ENCODE results near the gene DNAL4. TPM values are rescaled to one million over a fixed set of nuclear protein-coding genes. Genes with fewer than 3 reads are reported as not detected.
"Not testable (repeated sequence)": the region's sequence is repeated elsewhere in the genome, so short reads cannot be mapped to it uniquely, and the experiment has no call there.

Gene DNAL4
- total RNA-seq, 1 donor from 2014 or later = 8.4 TPM

DNA sequence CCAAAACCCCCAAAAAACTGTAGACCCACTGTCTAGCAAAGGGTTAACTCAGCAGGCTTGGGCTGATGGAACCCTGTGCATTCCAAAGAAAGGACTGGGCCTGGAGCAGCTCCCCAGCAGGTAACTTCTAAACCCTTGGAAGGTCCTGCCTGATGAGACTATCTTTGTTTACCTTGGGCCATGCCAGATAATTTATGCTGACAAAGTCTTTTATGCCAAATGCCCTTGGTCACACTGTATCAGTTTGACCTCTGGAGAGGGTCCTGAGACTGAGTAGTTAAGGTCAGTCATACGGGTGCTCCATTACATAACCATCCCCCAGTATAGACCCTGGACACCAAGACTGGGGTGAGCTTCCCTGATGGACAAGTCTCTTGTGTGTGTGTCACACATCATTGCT is 21.9 kb upstream of the DNAL4 start:
- Mint-ChIP-seq H3K9me3 (peaks cover 4% of the 10 kb centered on the region), H3K27me3 (peaks cover 36% of the 10 kb centered on the region), H3K36me3 (ENCODE audit: low read depth) (no peaks in the 10 kb centered on the region), H3K4me1 (no peaks in the 10 kb centered on the region), H3K27ac (no peak overlapping the region), H3K4me3 (no peak overlapping the region)
- DNase-seq (no peak), ATAC-seq (ENCODE audit: low read depth) (no peak)
- ChIA-PET CTCF (no interaction called here), POLR2A (no interaction called here)
- intact Hi-C loops (cut with micrococcal nuclease) = no loop called here
- TF ChIP-seq CTCF (IDR thresholded peaks at IDR 0.05) = no peak

DNA sequence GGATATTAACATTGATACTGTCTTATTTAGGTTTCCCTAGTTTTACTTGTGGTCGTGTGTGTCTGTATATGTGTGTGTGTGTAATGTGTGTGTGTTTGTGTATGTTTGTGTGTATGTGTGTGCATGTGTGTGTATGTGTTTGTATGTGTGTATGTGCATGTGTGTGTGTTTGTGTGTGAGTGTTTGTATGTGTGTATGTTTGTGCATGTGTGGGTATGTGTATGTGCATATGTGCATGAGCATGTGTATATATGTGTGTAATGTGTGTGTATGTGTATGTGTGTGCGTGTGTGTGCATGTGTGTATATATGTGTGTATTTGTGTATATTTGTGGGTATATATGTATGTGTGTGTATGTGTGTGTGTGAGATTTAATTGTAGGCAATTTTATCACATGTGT is 17.3 kb upstream of the DNAL4 start:
- no peak for TF ChIP-seq CTCF (IDR thresholded peaks at IDR 0.05)
- H3K36me3 Mint-ChIP-seq (ENCODE audit: low read depth) = no peaks in the 10 kb centered on the region
- CTCF ChIA-PET = no interaction called here
- ATAC-seq (ENCODE audit: low read depth) (no peak), DNase-seq (no peak)
- H3K9me3 Mint-ChIP-seq = peaks cover 12% of the 10 kb centered on the region
- no peak overlapping the region for H3K4me3 Mint-ChIP-seq
- POLR2A ChIA-PET = no interaction called here
- H3K27ac Mint-ChIP-seq = no peak overlapping the region
- H3K27me3 Mint-ChIP-seq = peaks cover 33% of the 10 kb centered on the region
- intact Hi-C loops (cut with micrococcal nuclease) = no loop called here
- no peaks in the 10 kb centered on the region for H3K4me1 Mint-ChIP-seq

- DNase-seq; CTCF ChIA-PET; ATAC-seq (ENCODE audit: low read depth); H3K4me1 Mint-ChIP-seq; H3K27ac Mint-ChIP-seq; POLR2A ChIA-PET; H3K4me3 Mint-ChIP-seq; H3K36me3 Mint-ChIP-seq (ENCODE audit: low read depth); intact Hi-C loops (cut with micrococcal nuclease); H3K9me3 Mint-ChIP-seq: not testable (repeated sequence)
- H3K27me3 Mint-ChIP-seq = peaks cover 18% of the 10 kb centered on the region
Observed at GRCh38 chr22:38805041-38805593, 11.2 kb upstream of the DNAL4 start.

DNA sequence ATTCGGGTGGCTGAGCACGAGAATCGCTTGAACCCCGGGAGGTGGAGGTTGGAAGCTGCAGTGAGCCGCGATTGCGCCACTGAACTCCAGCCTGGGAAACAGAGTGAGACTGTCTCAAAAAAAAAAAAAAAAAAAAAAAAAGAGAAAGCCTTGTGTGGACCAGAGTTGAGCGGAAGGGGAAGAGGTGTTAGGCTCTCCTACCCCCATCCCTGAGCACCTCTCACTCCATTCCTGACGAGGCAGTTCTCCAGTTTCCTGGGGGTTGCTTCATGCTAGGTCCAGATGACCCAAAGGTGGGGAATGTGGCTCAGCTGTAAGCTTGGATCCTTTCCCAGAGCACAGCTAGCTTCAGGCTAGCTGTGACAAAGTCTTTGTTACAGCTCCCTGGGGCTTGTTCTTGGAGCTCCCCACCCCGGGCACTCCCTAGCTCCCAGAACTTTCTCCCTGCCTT is 8.8 kb upstream of the DNAL4 start:
- no peak for DNase-seq
- Mint-ChIP-seq H3K9me3 (no peaks in the 10 kb centered on the region), H3K4me1 (no peaks in the 10 kb centered on the region), H3K27ac (no peak overlapping the region), H3K4me3 (no peak overlapping the region), H3K27me3 (peaks cover 33% of the 10 kb centered on the region), H3K36me3 (ENCODE audit: low read depth) (no peaks in the 10 kb centered on the region)
- ChIA-PET CTCF (no interaction called here), POLR2A (no interaction called here)
- no peak for TF ChIP-seq CTCF (IDR thresholded peaks at IDR 0.05)
- intact Hi-C loops (cut with micrococcal nuclease) = no loop called here
- ATAC-seq (ENCODE audit: low read depth) = no peak

- no peak for TF ChIP-seq CTCF (IDR thresholded peaks at IDR 0.05)
- Mint-ChIP-seq H3K27me3 (peaks cover 33% of the 10 kb centered on the region), H3K9me3 (no peaks in the 10 kb centered on the region), H3K4me3 (no peak overlapping the region), H3K27ac (no peak overlapping the region), H3K36me3 (ENCODE audit: low read depth) (no peaks in the 10 kb centered on the region), H3K4me1 (peaks cover 2% of the 10 kb centered on the region)
- CTCF ChIA-PET = no interaction called here
- POLR2A ChIA-PET = no interaction called here
- no peak for ATAC-seq (ENCODE audit: low read depth)
- DNase-seq = no peak
- intact Hi-C loops (cut with micrococcal nuclease) = loop anchor here (10.0 kb wide), 1 partner anchor 355 kb away; the partner anchor contains the start of gene CBX7
Observed at GRCh38 chr22:38799265-38800002, 5.5 kb upstream of the DNAL4 start.
